Measurements from ENCODE around the gene AVL9.

DNA sequence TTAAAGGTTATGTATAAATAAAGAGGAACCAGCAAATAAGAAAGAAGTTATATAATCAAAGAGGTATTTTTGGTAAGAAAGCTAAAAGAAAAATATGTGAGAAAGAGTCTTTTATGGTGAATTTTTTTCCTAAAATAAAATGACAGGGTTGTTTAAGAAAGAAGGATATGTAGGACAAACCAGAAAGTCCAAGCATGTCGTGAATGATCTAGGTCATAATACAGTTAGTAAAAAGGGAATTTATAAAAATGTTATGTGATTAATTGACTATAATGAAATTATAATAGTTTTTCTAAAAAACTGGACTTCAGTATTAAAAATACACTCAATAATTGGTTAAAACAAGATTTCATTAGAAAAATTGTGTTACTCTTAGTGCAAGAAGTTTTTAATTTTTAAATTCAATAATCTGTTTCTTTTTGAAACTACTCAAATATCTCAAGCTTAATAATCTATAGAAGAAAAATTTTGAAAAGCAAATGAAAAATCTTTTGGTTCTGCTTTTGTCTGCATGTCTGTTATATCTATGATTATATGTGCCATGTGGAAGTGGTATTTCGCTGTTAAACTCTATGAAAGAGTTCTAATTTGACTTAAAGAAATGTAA is 23.3 kb downstream of the AVL9 start:
- TF ChIP-seq, protein P1, sequence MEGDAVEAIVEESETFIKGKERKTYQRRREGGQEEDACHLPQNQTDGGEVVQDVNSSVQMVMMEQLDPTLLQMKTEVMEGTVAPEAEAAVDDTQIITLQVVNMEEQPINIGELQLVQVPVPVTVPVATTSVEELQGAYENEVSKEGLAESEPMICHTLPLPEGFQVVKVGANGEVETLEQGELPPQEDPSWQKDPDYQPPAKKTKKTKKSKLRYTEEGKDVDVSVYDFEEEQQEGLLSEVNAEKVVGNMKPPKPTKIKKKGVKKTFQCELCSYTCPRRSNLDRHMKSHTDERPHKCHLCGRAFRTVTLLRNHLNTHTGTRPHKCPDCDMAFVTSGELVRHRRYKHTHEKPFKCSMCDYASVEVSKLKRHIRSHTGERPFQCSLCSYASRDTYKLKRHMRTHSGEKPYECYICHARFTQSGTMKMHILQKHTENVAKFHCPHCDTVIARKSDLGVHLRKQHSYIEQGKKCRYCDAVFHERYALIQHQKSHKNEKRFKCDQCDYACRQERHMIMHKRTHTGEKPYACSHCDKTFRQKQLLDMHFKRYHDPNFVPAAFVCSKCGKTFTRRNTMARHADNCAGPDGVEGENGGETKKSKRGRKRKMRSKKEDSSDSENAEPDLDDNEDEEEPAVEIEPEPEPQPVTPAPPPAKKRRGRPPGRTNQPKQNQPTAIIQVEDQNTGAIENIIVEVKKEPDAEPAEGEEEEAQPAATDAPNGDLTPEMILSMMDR (IDR thresholded peaks at IDR 0.05; ENCODE audit: insufficient read depth, low read length) = no peak
- TF ChIP-seq GABPA (IDR thresholded peaks at IDR 0.05; ENCODE audit: low read depth) = no peak
- TF ChIP-seq POLR2AphosphoS5 (IDR thresholded peaks at IDR 0.05; ENCODE audit: low read depth) = no peak
- TF ChIP-seq, protein P2, sequence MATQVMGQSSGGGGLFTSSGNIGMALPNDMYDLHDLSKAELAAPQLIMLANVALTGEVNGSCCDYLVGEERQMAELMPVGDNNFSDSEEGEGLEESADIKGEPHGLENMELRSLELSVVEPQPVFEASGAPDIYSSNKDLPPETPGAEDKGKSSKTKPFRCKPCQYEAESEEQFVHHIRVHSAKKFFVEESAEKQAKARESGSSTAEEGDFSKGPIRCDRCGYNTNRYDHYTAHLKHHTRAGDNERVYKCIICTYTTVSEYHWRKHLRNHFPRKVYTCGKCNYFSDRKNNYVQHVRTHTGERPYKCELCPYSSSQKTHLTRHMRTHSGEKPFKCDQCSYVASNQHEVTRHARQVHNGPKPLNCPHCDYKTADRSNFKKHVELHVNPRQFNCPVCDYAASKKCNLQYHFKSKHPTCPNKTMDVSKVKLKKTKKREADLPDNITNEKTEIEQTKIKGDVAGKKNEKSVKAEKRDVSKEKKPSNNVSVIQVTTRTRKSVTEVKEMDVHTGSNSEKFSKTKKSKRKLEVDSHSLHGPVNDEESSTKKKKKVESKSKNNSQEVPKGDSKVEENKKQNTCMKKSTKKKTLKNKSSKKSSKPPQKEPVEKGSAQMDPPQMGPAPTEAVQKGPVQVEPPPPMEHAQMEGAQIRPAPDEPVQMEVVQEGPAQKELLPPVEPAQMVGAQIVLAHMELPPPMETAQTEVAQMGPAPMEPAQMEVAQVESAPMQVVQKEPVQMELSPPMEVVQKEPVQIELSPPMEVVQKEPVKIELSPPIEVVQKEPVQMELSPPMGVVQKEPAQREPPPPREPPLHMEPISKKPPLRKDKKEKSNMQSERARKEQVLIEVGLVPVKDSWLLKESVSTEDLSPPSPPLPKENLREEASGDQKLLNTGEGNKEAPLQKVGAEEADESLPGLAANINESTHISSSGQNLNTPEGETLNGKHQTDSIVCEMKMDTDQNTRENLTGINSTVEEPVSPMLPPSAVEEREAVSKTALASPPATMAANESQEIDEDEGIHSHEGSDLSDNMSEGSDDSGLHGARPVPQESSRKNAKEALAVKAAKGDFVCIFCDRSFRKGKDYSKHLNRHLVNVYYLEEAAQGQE (IDR thresholded peaks at IDR 0.05; ENCODE audit: insufficient replicate concordance, low read depth) = no peak
